ENCODE results near the gene SEMA5B.
A peak's percentile ranks its signal among the peaks of the same experiment; 100 is the strongest.

SEMA5B gene, protein sequence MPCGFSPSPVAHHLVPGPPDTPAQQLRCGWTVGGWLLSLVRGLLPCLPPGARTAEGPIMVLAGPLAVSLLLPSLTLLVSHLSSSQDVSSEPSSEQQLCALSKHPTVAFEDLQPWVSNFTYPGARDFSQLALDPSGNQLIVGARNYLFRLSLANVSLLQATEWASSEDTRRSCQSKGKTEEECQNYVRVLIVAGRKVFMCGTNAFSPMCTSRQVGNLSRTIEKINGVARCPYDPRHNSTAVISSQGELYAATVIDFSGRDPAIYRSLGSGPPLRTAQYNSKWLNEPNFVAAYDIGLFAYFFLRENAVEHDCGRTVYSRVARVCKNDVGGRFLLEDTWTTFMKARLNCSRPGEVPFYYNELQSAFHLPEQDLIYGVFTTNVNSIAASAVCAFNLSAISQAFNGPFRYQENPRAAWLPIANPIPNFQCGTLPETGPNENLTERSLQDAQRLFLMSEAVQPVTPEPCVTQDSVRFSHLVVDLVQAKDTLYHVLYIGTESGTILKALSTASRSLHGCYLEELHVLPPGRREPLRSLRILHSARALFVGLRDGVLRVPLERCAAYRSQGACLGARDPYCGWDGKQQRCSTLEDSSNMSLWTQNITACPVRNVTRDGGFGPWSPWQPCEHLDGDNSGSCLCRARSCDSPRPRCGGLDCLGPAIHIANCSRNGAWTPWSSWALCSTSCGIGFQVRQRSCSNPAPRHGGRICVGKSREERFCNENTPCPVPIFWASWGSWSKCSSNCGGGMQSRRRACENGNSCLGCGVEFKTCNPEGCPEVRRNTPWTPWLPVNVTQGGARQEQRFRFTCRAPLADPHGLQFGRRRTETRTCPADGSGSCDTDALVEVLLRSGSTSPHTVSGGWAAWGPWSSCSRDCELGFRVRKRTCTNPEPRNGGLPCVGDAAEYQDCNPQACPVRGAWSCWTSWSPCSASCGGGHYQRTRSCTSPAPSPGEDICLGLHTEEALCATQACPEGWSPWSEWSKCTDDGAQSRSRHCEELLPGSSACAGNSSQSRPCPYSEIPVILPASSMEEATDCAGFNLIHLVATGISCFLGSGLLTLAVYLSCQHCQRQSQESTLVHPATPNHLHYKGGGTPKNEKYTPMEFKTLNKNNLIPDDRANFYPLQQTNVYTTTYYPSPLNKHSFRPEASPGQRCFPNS

DNA sequence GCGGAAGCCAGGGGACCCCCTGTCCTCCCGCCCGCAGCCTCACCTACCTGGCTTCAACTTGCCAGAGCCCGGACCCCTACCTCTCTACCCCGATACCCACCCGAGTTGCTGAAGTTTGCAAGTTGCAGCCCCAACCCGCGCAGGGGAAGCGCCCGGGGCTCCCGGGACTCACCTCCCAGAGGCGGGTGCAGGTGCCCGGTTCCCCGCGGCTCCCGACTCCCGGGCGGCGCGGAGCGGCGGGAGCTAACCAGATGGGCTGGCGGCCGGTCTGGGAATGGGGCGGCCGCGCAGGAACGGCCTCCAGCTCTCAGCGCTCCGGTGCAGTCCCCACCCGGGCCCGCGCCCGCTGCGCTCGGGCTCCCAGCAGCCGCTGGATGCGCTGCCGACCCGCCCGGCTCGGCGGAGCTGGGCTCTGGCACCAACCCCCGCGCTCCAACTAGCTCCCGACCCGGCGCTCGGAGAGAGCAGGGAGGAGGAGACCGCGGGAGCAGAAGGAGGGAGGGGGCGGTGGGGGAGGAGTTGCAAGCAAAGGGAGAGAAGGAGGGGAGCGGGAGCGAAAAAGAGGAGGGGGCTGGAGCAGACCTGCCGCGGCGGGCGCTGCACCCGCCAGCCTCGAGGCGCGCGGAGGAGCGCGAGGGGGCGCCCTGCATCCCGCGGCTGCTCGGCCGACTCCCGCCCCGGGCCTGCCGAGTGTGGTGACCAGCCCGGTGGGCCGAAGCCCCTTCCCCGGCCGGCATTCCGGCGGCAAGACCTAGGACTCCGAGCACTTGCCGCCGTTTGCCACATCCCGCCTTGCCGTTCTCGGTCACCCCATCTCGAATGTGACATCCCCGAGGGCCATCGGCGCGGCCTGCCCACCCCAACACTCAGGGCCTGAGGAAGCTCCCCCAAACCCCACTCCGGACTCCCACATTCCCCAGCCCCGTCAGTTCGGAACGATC lies at the start of gene SEMA5B:
Gene SEMA5B, minus strand, starts transcription at position 472 of the 941 bp plus-strand sequence. CDS start 66,500 bp downstream, outside the sequence.
- no peak for DNase-seq

DNA sequence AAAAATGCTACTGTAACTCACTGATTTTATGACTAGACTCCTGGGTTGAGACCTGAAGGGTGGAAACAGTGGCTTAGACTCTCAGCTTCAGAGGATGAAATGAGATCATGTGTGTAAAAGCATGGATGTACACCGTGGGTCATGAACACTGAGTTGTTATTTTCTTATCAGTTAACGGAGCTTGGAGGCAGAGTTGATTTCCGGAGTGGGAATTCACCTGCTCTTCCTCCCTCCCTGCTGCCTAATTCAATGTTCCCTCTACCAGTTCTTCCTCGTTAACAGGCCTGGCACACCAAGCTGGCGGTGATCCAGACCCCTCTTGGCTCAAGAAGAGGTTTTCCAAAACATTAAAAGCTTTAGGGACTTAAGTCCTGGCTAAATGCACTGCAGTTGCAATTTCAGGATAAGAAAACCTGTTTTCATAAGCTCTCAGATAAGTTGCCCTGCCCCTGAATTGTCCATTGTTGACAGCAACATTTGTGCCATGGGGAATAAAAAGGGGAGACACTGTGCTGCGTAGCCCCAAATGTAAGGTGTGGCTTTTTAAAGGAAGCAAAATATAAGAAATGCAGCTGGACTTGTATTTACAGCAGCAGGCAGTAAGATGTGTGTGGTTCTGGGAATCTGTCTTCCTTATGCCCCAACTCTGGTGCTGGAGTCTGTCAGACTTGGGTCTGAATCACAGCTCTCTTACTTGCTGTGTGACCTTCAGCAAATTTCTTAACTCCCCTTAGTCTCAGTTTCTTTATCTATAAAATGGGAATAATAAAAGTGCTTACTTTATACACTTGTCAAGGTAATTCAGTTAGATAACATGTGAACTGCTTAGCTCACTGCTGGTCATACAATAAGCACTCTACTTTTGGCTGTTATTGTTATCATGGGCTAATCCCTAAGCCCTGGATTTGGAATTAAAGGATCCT lies 49.2 kb upstream of the SEMA5B start:
- DNase-seq, result no peak

DNA sequence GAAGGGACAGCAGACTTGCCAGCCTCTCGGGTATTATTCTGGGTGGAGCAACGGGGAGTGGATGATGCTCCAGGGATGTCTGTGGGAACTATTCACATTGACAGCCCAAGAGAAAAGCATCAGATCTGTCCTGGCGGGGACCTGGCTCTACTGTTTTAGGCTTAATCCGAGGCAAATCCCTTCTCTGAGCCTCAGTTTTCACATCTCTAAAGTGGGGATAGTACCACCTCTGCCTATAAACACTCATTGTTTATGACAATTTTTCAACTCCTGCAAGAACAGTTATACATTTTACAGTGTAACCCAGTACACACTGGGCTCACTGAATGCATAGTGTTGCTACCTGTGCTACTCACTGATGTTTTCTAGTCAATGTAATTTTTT lies 48.5 kb upstream of the SEMA5B start:
- no peak for DNase-seq

DNA sequence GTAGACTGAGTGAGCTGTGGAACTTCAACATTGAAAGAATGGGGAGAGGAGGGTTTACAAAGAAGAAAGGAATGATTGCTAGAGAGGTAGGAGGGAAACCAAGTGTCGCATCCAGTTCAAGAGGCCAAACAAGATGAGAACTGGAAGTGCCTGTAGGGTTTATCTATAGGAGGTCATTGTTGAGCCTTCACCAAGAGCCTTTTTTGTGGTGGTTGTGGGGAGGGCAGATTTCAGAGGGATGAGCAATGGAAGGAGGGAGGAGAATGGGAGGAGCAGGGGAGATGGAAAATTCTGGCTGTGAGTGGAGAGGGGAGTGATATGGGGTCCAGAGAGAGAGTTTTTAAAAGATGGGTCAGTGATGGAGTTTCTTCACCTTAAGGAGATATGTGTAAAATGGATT lies 47.8 kb upstream of the SEMA5B start:
- DNase-seq, result no peak

DNA sequence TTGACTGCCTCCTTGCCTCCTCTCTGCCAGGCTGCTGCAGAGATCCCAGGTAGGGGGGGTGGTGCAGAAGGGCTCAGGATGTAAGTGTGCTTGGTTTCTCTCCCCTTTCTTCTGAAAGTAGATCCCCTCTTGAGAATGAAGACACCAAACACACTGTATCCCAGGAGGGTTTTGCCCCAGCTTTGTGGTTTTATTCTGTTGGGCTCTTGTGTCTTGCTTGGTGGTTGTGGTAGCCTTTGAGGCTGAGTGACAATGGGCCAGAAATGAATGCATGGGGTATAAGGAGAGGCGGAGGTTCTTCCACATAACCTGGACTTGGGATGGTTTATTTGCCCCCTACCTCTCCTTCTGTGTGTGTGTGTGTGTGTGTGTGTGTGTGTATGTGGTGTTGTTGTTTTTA lies 45.0 kb upstream of the SEMA5B start:
- DNase-seq, result no peak

DNA sequence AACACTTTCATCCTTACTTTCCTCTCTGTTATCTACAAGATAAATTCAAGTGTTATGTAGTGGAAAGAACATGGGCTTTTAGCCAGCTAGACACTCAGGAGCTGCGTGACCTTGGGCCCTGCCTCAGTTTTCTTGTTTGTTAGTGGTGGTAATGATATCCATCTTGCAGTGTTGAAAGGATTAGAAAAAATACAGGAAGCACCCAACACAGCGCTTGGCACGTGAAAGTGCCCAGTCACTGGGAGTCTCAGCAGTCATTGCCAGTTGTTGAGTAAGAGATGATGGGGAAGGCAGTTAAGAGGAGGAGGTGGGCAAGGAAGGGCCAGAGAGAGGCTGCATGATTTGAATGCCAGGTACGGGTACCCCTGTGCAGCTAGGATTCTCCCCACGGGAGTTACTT lies 44.6 kb upstream of the SEMA5B start:
- DNase-seq, result no peak

DNA sequence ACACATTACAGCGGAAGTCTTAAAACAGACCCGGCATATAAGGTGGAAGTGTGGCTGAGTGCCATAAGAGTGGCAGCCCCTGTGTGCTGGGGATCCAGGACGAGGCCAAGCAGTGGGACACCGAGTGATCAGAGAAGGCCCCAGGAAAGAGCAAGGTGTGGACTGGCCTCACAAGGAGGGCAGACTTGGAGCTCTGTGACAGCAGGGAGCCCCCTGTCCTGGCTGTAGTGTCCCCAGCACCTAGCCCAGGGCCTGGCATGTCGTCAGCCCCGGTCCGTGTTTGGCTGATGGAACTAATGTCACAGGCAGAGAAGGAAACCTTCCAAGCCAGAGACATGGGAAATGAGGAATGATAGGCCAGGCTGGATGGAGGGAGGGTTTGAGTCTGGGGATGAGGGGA lies 44.0 kb upstream of the SEMA5B start:
- no peak for DNase-seq

DNA sequence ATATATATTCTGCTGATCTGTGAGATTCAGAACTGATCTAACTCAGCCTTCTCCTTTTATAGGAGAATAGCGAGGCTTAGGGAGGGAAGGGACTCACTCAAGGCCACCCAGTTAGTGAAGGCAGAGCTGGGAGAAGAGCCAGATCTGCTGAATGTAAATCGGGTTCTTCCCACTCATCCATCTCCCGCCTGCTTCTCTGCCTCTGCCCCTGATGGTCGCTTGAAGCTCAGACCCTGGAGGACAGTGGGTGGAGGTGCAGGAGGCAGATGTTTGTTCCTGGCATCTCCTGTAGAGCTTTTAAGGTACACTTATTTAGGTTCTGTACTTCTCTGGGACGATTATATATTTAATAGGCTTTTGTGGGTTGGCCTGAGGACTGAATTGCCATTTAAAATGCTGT lies 43.6 kb upstream of the SEMA5B start:
- no peak for DNase-seq

DNA sequence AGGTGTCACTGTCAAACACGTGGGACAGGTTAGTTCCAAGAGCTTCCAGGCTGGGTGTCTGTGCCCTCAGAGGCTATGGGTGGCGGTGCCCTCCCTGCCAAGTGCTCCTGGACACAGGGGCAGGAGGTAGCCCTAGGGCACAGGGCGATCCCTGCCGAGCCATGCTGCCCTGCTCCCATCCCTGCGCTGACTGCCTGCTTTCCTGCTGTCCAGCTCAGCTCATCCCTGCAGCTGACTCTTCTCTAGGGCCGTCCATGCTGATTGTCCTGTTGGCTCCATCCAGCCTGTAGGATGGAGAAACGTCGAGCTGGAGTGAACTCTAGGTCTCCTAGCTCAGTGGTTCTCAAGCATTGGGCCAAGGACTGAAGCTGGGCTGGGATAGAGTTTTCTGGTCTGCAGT lies 42.9 kb upstream of the SEMA5B start:
- DNase-seq, result no peak

DNA sequence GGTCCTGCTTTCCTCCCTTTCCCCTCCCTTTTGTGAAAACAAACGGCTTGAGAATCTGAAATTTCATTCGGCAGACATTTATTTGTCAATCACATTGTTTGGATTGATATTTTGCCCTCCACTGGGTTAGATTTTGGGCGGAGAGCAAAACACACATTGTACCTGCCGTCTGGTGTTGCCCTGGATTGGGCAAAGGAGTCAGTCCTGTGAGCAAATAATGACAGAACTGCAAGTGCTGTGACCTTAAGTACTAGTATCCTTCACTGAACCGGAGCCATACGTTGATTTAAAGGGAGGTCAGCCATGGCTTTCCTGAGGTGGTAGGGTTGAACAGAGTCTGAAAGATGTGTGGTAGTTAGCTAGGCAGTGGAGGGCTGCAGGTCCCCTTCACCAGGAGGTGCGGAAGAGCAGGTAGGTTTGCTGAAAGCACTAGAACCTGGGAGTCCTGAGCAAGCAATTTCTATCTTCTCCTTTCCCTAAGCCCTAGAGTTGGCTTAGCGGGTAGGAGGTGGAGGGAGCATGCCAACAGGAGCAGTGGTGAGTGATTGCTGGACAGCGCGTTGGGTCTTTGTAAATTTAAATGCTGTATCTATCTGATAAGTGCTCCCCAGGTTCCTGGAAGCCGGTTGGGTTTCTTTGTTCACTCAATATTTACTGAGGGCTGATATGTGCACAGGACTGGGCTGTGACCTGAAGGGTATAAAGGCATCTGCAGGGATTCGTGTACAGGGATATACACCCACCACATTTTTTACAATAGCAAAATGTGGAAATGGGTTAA lies 41.2 kb upstream of the SEMA5B start:
- no peak for DNase-seq

DNA sequence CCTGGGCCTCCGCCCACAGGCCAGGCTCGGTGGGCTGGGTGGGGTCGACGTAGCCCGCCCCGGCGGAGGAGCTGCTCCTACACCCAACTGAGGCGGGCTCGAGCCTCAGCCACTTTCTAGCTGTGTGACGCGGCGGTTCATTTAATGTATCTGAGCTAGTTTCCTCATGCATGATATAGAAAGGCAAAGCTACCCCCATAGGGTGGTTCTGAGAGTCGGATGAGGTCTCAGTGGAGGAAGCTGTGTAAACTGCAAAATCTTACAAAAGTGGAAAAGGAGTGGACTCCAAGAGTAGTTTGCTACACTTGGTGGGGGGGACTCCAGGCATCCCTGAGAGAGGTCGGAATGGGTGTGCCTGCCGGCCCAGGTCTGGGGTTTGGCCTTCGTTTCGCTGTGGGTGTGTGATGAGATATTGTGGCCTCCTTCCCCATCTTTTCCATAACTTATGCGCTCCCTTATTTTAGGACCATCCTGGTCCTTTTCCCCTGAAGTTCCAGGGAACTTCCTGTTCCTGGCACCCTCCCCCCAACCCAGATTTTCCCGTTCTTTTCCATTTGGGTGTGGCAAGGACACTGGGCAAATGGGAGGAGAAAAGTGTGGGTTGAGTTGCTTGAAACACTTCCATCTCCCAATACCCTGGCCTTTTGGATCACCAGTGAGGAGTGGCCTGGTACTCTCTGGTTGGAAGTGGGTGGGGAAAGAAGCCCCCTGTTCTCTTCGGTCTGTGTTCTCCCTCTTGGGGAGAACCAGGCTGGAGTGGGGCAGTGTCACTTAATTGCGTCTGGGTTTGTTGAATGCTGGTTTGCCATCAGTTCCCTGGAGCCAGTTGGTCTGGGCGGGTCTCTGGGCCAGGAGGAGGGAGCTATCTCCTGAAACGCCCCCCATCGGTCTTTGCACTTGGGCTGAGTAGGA lies 40.4 kb upstream of the SEMA5B start:
- DNase-seq, result no peak

DNA sequence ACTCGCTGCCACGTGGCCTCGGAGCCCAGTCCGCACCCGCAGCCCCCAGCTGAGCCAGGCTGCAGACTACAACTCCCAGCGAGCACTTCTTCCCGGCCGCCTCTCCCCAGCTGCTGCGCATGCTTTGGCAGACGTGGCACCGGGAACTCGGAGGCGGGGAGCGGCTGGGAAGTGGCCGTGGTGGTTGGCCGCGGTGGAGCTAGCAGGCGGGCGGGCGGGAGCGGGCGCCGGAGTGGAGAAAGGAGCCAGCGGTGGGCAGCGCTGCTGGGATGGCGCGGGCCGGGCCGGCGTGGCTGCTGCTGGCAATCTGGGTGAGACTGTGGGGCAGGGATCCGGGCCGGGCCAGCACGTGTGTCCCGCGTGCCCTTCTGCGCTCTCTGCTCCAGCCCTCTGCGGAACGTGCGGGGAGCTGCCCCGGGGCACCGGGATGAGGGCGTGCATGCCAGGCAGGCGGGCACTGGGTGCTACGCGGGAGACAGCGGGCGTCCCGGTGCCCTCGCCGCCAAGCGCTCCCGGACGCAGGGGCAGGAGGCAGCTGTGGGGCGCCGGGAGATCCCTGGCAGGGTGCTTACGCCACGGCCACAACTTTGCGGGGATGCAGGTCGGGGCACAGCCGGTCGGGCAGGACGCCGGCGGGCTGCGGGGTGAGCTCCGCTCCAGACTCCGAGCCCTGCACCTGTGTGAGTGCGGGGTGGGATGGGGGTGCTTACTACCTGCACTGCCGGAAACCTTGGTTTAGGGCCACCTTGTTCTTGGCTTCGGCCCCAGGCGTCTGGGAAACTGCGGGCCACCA lies 39.5 kb upstream of the SEMA5B start, which contains the start of gene PDIA5:
Gene PDIA5, plus strand, starts transcription at position 130 of the 793 bp plus-strand sequence. Its CDS starts 140 bp downstream, at position 270.
- peak; percentile 69 for DNase-seq

DNA sequence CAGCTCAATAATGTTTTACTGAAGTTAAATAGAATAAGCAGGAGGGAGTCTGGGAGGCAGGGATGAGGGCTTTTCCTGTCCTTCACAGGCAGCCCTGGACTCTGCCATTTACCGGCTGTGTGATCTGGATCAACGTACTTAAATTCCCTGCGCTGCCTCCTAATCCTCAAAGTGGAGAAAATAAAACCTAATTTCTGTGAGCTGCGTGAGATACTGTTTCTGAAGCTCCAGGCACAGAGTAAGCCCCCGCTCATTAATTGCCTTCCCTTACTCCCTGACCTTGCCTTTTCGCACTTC lies 39.0 kb upstream of the SEMA5B start:
- DNase-seq, result no peak

DNA sequence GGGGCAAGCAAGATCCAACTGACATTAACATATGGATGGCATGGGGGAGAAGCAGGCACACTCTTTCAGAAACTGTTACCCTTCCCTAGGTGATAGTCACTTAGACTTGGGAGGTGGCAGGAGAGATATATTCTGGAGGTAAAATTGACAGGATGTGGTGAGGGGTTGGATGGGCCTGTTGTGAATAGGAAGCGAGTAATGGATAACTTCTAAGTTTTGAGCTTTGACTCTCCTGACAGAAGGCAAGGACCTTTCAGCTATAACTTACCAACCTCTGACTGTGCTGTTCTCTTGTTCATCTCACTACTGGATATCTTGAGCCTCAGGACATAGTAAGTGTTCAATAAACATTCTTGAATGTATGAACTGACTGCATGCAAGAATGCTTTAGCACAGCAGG lies 37.4 kb upstream of the SEMA5B start:
- no peak for DNase-seq

DNA sequence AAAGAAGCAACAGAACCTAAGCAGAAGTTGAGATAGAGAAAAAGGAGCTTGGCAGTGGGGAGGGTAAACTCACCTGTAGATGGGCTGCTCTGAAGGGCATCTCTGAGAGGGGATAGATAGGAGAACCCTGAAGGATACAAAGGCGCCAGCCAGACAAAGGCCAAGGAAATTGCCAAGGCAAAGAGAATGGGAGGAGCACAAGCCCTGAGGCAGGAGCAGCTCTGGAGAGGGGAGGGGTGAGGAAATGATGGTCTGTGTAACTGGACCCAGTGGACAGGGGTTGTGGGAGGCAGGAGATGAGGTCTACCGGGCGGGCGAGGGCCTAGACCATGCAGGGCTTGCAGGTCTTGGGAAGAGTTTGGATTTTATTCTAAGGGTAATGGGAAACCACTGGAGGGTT lies 36.9 kb upstream of the SEMA5B start:
- no peak for DNase-seq

DNA sequence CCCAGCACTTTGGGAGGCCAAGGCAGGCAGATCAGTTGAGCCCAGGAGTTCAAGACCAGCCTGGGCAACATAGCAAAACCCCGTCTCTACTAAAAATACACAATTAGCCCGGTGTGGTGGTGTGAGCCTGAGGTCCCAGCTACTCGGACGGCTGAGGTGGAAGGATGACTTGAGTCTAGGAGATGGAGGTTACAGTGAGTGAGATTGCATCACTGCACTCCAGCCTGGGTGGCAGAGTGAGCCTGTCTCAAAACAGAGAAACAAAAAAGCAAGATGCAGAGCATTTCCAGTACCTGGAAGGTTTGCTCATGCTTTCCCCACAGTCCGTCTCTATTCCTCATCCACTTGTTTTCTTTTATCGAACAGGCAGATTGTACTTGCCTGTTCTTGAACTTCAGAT lies 35.5 kb upstream of the SEMA5B start:
- DNase-seq, result no peak

DNA sequence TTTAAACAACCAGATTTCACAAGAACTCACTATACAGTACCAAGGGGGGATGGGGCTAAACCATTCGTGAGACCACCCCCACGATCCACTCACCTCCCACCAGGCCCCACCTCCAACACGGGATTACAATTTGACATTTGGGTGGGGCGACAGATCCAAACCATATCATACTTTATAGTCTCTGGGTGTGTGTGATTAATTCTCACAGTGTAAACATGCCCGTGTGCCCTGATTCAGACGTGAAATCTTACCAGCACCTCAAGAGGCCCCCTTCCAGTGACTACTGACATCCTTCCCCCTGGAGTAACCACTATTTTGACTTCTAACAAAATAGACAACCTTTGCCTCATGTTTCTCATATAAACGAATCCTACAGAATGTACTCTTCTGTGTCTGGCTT lies 34.3 kb upstream of the SEMA5B start:
- DNase-seq, result no peak

DNA sequence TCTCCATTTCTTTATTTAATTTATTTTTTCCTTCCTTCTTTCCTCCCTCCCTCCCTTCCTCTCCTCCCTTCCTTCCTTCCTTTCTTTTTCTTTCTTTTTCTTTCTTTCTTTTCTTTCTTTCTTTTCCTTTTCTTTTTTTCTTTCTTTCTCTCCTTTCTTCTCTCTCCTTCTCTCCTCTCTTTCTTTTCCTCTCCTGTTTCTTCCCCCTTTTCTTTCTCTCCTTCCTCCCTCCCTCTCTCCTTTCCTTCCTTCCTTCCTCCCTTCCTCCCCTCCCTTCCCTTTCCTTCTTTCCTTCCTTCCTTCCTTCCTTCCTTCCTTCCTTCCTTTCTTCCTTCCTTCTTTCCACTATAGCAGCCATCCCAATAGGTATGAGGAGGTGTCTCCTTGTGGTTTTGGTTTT lies 32.5 kb upstream of the SEMA5B start:
- no peak for DNase-seq

DNA sequence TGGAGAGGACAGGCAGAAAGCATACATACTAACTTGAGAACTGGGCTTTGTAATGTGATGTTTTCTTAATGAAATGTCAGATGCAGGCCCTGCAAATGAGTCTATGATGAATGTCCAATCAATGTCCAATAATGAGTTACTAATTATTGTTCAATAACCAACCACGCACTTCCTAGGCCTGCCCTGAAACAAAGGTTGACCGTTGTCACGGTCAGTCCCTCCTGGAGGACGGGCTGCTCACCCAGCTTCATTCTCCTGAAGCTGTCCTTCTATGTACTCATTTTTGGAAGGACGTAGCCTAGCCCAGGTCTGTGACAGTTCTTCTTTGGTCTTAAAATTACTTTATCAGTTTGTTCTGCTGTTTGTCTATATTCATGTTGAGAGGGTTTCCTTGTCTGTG lies 30.9 kb upstream of the SEMA5B start:
- DNase-seq, result no peak
